GM18517 (cell line): ENCODE measurements around the gene METTL25.

ENCODE experiments used
- ATAC-seq: cut with Tn5 transposase; IDR thresholded peaks from one replicate; pipeline ENCODE4 v1.9.1; 2021; ENCODE audit warnings: mild to moderate bottlenecking, moderate library complexity; ENCODE audit not compliant: unreplicated experiment

The METTL25 gene

DNA sequence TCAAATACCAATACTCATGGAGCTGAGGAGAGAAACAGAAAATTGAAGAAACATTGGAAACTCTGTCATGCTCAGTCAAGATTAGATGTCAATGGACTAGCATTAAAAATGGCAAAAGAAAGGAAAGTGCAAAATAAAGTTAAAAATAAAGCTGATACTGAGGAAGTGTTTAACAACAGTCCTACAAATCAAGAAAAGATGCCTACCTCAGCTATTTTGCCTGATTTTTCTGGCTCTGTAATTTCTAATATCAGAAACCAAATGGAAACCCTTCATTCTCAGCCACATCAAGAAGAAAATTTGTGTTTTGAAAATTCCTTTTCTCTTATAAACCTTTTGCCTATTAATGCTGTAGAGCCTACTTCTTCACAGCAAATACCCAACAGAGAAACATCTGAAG, 40.5 kb downstream of the METTL25 start:
- ATAC-seq = no peak

DNA sequence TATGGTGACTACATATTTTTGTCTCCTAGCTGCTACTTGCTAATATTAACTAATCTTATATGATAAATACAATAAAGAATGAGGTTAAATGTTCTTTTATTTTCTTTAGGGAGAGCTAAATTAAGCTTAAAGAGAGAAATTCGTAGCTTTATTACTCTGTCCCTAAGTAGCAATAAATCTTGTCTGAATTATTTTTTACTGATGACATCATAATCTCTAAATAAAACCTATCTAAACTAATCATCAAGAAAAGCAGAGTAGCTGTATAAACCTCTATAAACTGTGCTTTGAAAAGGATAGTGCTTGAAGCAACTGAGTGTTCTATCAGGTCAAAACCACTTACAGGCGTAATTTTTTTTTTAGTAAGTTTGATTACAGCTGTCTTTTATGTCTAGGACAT, 42.5 kb downstream of the METTL25 start:
- ATAC-seq = no peak

DNA sequence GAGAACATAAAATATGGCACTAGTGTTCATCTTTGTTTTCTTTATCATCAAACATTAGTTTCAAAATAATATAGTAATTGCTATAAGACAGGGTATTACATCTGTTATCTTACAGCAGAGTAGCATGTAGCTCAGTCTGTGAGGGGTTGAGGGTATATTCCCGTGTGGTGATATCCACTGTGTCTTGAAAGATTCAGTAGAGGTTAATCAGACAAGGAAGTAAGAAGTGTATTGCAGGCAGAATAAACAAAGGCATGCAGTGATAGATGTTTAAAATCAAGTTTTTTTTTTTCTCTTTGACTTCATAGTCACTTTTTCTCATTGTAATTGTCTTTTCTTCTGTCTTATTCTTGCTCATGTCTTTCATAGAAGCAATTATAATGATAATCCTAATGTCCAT, 48.3 kb downstream of the METTL25 start:
- ATAC-seq = no peak

DNA sequence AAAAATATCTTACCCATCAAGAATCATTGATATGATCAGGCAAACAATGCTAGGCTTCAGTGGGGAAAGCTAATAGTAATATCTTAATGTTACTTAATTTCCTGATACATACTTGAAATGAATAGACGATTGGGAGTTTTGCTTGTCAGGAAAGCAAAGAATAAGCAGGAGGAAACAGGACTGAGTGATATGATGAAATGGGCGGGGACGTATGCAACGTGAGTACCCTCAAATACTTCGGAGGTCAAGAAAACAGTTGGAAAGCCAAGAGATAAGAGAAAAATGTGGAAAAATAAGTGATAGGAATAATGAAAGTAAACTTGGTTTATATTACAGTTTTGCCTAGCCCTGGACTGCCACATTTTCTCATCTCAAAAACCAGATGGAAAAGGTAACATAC, 49.2 kb downstream of the METTL25 start:
- no peak for ATAC-seq

DNA sequence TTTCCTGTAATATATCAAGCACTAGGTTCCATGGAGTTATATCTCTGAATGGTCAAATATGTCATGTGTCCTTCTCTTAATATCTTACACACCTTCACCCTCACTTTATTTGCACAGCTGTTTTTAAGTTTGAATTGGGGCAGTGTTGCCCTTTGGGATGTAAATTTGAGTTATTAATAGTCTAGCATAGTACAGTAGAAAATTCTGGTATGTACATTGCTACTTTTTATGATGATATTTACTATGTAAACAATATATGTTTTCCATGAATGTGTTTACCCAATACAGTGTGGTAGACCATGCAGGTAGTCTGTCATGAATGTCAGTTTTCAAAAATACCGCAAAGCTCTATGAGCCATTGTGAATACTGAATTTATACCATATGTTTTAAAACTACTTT, 50.5 kb downstream of the METTL25 start:
- no peak for ATAC-seq

DNA sequence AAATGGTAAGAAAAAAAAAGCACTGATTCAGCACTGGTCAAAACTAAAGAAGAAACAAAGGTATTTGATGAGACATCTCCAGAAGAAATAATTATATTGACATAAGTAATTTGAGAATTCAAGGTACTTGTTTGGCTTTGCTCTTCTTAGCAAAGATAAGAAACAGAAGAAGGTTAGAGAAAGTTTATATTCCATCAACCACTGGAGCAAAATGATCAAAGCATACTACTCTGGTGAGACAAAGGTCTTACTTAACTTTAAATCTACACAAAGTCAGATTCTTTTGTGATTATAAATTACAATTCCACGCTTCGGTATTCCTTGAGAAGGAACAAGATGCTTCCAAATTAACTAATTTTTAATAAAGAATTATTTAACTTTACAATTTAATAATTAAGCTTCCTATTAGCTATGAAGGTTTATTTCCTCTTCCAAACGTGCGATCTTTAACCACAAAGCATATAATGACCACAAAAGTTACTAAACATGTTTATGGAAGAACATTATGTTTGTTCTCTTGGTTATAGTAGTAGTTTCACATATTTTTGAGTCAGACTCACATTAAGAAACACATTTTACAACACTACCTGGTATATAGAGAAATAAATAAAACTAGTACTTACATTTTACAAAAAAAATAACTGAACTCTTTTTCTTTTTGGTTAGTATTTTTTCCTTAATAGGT, 53.4 kb downstream of the METTL25 start:
- ATAC-seq = no peak

DNA sequence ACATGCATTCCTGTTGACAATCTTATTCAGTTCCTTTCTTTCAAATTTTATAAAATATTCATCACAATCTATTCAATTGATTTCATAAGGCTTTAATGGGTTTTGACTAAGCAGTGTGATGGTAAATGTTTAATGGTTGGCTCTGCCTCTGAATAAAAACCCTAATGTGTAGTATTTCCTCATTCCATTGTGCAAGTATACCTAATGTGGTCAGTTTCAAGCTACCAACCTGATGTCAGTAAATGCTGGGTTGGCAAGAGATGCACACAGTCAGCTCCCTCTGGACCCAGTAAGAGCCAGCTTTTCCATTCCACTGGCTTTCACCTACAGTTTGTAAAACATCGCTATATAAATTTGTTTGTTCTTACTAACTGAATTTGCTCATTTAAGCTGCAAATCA, 53.9 kb downstream of the METTL25 start:
- ATAC-seq = no peak

DNA sequence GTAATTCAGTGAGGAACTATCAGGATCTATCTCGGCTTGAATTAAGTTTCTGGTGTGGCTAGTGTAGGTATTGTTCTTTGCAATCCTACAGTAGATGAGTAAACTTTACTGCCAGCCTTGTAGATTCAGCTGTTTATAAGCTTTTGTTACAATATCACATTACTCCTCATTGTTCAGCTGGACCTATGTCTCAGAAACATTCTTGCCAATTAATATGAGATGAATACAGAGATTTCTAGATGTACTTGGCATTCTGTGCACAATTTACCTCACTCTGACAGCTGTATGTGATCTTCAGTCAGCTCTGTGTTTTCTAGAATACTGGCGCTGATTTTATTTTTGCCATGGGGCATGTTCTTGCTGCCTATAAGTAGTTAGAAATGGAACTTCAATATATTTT, 55.7 kb downstream of the METTL25 start:
- ATAC-seq = no peak

DNA sequence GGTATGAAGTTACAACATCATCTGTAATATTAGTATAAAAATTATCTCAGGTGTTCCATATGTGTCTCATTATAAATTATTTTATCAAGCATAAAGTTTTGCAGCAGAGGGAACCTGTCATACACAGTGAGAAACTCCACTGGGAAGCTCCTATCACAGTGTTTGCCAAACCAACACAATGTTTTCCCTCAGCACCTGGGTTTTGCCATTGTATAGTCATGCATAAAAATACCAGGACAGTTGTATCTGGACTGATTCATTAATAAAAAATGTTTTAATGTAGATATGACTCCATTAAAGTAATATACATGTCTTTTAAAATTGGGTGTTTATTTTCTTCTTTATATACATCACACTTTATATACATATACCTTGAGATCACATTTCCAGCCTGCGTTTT, 56.6 kb downstream of the METTL25 start:
- ATAC-seq = no peak

DNA sequence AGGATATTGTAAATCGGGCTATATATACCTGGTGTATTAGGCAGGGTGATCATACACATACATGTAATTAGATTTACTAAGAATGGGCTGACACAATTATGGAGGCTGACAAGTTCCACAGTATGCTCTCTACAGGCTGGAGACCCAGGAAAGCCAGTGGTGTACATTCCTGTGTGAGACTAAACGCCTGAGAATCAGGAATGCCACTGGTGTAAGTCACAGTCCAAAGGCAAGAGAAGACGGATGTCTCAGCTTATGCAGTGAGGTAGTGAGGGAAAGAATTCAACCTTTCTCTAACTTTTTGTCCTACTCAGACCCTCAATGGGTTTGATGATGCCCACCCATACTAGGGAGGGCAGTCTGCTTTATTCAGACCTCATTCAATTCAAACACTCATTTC, 57.1 kb downstream of the METTL25 start:
- ATAC-seq = no peak

DNA sequence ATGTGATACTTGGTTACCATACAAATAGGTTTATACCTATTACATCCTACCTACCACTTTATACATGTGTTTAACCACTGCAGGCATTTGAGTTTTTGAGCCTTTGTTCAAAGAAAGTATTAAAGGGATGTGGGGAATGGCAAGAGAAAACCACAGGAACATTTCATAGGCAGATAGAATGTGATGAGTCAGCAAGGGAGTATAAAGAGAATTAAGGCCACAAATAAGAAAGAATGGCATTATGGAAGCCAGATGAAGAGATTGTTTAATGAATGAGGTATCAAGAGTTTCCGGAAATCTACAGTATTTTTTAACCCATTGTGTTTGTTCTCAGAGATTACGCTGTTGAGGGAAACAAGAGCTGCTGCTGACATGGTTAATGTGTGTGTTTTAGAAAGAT, 66.9 kb downstream of the METTL25 start:
- ATAC-seq = no peak

DNA sequence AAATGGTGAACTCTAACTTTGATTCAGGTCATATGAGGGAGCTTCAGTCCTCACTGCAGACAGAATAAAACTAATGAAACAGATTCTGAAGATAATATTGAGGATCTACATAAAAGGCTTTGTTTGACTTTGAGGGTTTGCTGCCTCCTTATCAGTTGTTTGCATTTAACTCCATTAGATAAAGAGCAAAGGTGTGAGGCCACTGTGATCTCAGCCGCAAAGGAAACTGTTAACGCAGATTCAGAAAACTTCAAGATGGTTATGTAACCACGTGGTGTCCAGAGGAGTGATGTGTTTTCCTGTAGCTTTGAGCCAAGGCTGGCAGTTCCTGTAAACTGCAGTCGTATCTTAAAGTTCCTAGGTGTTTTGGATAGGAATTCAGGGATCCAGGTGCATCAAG, 67.8 kb downstream of the METTL25 start:
- ATAC-seq = no peak

DNA sequence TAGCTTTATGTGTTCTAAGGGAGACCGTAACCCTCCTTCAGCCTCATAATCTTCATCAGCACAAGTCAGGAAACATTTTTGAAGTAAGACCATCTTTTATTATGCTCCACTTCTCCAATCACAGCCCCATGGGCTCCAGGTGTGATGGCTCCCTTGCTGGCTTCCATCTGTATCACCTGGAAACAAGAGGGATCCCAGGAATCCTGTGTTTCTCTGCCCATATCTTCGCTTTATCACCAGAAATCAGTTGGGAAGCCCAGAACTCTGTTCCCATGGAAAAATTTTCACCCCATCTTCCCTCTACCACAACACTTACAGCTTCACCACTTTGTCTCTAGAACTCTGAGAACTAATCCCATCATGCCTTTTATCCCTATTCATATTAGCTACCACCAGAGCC, 68.3 kb downstream of the METTL25 start:
- no peak for ATAC-seq

DNA sequence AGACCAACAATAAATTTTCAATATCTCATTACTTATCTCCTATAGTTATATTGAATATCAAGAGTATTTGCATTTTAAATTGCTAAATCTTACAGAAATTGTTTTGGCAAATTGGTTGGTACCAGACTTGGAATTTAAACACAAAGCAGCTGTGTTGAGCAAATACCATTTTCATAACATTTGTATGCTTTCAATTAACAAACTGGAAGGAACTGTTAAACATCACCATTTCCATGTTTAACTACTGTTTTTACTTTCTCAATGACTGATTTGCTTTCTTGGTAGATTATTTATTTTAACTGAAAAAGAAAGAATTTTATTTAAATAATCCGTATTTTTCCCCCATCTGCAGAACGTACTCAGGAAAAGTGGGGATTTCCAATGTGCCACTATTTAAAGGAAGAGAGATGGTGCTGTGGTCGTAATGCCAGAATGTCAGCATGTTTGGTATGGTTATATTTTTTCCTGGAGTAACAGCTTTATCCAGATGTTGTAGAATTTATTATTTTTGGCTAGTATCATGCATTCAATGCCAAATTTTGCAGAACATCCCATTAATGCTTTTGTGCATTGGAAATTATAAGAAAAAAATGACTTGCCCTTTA, 72.3 kb downstream of the METTL25 start:
- ATAC-seq = no peak

DNA sequence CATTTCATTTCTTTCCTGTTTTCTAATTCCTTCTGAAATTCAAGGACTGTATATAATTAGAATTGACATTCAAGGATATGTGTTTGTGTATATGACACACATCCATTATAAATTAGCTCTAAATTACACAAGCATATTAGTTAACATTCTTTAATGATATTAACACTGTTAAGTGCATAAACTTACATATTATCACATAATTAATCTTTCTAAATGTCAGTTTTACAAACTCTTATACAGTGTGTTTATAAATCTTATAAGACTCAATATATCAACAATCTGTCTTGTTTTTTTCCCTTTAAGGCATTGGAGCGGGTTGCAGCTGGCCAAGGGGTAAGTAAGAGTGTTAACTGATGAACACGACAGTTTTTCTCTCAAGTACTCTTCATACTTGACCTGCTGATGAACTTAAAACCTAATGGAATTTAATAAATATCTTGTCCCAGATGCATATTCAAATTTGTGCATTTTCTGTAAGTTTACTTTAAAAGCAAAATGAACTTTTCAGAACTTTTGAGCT, 76.1 kb downstream of the METTL25 start:
- no peak for ATAC-seq

DNA sequence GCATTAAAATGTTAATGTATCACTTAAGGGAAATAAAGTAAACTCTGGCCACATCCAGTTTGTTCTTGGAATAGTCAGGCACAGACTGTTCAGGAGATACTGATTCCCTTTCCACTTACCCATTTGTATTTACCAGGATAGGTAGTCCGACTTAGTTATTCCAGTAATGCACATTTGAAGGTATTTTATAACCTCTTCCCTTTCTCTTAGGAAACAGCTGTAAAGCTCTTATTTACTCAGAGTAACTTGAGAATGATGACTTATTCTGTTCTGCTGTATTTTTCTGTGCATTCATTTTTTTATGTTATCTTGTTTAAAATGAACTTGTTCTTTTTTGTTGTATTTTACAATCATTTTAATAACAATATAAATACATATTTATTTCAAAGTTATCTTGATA, 78.0 kb downstream of the METTL25 start:
- no peak for ATAC-seq

DNA sequence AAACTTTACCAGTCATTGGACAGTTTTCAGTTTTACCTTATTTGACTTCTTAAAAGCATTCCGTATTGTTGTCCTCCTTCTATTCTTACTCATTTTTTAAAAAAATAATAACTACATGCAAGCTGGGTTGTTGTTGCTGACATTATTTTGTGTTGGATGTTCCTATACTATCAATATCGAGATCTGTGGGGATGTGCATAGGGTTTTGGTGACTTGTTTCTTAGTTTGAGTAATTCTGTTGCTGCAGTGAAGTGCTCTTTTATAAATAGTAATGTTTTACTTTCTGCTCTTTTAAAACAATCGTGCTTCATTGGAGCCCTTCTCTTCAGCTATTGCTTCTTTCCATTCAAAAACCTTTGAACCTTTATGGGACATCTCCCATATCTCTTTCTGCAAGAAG, 79.4 kb downstream of the METTL25 start:
- ATAC-seq = peak; percentile 52

DNA sequence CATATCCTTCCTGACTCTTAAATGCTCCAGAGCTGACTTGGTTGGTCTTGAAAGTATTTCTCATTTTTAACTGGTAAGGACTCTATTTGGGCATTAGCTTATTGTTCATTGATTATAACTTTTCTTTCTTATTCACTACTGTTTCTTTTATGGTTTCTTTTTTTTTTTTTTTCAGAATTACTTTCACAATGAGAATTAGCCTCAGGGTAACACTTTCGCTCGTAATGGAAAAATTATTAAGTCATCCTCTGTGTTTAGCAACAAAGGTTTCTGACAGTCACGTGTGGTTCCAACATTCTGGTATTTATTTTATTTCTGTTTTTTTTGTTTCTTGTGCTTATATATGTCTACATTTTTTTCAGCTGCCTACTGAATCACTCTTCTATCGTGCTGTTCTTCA, 80.0 kb downstream of the METTL25 start:
- ATAC-seq = peak; percentile 72

DNA sequence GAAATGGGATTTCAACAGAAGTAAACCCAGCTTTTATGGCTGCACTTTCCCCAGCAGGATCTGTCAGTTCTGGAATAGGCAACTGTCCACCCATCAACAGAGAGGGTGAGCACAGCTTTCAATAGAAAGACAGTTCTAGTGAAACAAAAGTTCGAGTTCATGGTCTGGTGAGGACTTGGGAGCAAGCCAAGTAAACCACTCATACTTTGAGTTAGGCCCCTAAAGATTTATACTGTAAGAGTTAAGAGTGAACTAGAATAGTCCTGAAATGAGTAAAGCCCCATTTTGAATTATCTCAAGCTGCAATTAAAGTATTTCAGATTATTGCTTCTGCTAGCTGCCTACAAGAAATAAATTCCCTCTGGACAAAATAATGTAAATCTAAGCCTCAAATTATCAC, 82.6 kb downstream of the METTL25 start:
- no peak for ATAC-seq

DNA sequence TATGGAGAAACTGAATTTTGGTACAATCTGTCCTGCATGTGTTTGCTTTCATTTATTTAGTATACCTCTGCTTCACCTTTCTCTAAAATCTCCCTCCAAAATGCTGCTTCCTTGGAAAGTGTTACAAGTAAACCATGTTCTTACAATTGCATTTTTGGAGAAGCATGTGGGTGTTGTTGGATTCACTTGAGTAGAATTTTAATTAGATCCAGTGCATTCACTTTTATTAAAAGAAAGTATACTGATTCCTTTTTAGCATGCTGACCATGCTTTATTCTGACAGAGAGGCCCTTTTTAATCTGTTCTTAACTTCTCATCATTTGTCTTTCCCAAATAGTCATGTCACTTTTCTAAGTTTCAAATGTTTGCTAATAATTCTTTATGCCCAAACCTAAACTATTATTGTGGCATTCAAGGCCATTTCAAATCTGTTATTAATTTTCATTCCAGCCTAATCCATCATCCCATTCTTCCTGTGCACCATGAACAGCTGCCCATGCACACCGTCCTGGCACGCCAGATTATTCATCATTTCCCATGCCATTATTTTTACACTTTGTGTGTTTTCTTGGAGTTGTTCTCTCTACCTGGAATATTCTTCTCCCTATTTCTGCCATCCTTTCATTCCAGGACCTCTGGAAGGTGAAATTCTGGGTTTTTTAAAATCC, 90.7 kb downstream of the METTL25 start:
- ATAC-seq = no peak

DNA sequence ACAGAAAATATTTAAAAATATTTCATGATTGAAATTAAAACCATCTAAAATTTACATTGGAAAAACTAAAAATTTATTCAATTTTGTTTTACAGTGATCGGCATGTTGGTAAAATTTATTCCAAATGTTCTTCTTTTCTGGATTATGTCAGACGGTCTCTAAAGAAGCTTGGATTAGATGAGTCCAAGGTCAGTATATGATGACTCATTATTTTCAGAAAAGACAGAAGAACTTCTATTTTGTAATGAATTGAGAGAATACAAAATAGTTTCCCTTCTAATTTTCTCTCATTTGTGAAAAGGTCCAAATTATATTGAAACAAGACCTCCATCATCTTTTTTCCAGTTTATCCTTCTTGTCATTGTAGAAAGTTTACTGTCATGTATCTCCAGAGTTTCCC, 98.3 kb downstream of the METTL25 start:
- ATAC-seq = no peak

DNA sequence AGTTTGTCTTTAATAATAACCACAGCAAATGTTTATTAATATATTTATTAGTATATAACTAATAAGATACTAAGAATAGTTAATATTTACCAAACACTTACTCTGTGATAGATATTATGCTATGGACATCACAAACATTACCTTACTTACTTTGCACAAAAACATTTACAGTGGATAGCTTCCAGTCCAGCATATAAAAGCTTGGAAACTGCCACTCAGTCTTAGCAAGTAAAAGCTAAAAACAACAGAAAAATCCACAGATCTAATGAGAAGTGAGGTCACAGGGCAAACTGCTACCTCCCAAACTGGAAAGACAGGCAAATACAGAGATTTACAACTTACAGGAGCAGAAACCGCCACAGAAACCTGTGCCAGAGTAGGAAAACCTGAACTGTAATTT, 99.8 kb downstream of the METTL25 start:
- no peak for ATAC-seq
